HT-29 (cell line): Measurements from ENCODE around the gene EXOC6B. TPM values are rescaled to one million over a fixed set of nuclear protein-coding genes. Genes with fewer than 3 reads are reported as not detected.

Experiments used
- DNase-seq: peaks from one replicate; pipeline ENCODE4 v3.0.0-alpha.2; 2015; ENCODE audit warnings: low spot score
- total RNA-seq: library from RNA; depleted of rRNA; stranded (reverse); fragments of >200 nt; shearing (Covaris generic); gene quantifications from 2 replicates; pipeline ENCODE4 v1.2.3, GENCODE V29; 2014

The EXOC6B gene
- total RNA-seq, 1 experiment from 2014 or later: 6.3 TPM

- DNase-seq: no peak
These were observed 4.4 kb upstream of the EXOC6B start for GRCh38 chr2:72830273-72830672.

- DNase-seq: no peak
These were observed 3.1 kb upstream of the EXOC6B start for GRCh38 chr2:72828840-72829507.

GRCh38 chr2:72827966-72828646 is 2.3 kb upstream of the EXOC6B start:
- peak; percentile 4 for DNase-seq

DNA sequence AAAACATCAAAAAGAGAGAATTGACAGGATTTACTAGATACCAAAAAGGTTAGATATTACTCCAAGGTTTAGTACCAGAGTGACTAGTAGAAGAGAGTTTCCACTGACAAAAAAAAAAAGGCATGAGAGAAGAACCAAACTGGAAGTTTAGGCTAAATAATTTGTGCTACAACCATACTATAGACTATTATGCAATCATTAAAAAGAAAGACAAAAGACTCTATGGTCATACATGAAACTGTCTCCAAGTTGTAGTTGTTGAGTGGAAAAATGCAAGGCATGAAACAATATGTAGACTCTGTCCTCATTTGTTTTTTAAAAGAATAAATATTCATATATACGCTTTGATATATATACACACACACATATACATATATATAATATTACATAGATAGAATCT is 1.7 kb upstream of the EXOC6B start:
- DNase-seq: no peak

- no peak for DNase-seq
These were observed 284 bp upstream of the EXOC6B start for GRCh38 chr2:72826156-72826477.

DNA sequence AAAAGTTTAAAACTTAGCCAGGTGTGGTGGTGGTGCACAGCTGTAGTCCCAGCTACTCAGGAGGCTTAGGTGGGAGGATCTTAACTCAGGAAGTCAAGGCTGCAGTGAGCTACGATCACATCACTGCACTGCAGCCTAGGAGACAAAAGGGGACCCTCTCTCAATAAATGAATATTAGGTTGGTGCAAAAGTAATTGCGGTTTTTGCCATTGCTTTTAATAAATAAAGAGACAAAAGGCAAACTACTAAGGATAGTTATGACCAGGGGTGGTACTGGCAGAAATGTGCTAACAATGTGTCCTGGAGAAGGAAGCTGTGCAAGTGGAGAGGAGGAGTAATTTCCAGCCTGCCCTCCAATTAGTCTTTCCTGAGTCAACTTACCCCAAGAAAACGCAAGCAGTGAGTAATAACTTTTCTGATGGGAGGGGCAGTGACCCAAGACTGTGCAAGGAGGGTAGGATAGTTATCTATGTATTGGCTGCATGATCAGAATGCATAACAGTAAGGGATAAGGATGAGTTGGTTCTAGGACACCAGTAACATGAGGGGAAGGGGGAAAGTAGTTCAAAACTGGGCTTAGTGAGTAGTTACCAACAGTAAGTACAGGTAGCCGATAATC is 1.5 kb downstream of the EXOC6B start:
- no peak for DNase-seq

- DNase-seq: no peak
These were observed 3.0 kb downstream of the EXOC6B start for GRCh38 chr2:72822794-72823193.

DNA sequence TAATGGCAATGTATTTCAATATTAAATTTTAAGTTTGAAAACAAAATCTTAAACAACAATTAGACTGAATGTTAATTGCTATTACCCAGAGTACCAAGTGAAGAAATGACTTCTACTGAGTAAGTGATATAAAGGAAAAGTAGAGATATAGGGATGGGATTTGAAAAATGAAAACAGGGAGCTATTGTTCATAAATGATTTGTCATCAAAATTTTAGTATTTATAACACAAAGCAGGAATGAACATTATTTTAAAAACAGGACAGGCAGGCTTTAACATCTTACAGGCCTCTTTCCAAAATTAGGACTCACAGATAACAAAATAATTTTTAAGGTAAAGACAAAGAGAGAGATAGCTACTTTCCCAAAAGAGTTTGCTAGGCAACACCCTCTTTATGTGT is 3.9 kb downstream of the EXOC6B start:
- no peak for DNase-seq

GRCh38 chr2:72821118-72821517 is 4.7 kb downstream of the EXOC6B start:
- no peak for DNase-seq

DNA sequence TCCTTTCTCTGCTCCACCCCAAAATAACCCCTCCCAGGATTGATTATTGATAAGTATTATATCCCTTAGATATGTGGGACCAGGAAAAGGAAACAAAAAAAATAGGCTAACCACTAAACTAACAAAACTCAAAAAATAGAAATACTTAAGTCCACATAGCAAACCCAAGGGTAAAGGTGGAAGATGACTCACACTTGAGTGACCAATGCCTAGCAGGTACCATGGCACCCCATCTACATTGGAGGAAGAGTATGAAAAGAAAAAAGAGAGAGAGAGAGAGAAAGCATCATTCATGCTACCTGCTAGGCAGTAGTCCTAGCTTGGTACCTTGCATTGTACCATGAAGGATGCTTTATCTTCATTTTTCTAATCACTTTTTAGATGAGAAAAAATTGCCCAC is 6.3 kb downstream of the EXOC6B start:
- DNase-seq: no peak

- DNase-seq: peak; percentile 8
These were observed 10.1 kb downstream of the EXOC6B start for GRCh38 chr2:72815655-72816278.

- no peak for DNase-seq
These were observed 12.0 kb downstream of the EXOC6B start for GRCh38 chr2:72813841-72814240.

DNA sequence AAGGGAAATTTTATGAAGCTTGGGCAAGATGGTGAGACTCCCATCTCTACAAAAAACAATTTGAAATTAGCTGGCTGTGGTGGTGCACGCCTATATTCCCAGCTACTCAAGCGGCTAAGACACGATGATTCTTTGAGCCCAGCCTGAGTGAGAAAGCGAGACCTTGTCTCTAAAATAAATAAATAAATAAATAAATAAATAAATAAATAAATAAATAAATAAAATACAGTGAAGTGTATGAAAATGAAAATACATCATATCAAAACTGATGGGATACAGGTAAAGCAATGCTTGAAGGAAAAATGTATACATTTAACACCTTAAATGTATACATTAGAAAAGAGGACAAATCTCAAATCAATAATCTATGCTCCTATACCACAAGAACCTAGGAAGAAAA is 15.7 kb downstream of the EXOC6B start:
- no peak for DNase-seq

GRCh38 chr2:72809095-72809494 is 16.7 kb downstream of the EXOC6B start:
- DNase-seq: no peak

GRCh38 chr2:72806280-72806945 is 19.4 kb downstream of the EXOC6B start:
- DNase-seq: no peak

DNA sequence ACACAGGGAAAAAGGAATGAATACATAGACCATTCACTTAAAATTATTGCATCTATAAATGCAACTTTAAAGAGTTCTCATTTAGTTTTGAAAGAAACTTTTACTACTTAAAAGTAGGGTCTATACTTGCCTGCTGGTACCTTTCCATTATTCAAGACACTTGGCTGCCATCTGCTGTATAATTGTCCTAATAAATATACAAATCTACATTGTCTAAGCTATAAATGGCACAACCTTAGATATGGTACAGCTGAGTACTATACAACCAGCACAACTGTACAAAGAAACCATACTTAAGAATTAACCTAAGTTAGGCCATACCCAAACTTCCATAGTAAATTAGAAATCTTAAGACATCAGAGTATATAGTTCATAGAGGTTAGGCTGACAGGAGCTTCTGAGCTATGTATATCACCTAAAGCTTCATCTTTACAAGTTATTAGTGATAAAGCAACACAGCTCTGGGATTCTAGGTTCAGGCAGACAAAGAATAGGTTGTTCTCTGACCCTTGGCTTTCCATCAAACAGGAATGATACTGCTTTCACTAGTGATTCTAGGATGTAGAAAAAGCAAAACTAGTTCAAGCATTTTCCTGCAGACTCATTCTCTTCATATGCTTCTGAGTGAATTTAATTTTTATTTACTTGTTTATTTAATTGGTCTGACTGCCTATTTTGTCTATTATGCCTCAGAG is 22.1 kb downstream of the EXOC6B start:
- no peak for DNase-seq

DNA sequence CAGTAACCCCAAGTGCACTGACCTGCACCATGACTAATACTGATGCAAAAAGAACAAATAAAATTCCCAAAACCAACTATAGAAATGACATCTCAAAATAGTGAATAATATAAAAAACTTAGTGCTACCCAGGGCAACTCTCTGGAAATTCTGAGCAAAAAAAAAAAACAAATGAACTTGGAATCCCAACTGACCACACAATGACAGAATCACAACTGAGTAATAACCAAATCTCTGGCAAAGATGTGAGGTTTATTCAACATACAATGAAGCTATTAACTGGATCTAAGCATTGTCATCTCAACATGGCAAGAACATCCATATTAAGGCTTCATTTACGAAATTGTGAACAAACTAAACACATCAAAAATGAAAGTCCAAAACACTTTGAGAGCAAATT is 22.7 kb downstream of the EXOC6B start:
- no peak for DNase-seq

DNA sequence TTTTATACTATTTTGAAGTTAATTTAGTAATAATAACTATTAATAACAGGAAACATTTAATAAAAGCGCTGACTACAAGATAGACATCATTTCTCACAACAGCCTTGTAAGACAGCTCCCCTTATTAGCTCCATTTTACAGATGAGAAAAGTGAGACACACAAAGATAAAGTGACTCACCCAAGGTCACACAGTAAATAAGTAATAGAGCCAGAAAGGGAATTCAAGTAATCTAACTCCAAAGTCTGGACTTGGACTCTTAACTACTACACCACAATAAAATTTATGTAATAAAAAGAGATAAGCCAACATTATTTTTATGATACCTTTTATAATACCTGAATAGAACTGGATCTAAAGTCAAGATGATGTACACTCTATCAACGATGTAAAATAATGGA is 25.3 kb downstream of the EXOC6B start:
- no peak for DNase-seq

DNA sequence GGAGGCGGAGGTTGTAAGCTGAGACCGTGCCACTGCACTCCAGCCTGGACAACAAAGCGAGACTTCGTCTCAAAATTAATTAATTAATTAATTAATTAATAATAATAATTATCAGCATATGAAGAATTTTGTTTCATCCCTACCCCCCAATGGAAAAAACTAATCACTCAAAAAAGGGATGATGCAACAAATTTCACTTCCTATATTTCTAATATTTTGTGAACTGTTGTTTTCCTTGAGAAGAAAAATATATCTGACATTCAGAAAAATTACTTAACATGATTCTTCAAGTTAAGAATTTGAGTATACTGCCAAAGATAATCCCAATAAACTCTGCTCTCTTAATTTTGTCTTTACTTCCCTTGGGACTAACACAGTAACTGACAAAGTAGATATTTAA is 28.1 kb downstream of the EXOC6B start:
- DNase-seq: no peak

GRCh38 chr2:72796766-72797165 is 29.1 kb downstream of the EXOC6B start:
- DNase-seq: no peak

DNA sequence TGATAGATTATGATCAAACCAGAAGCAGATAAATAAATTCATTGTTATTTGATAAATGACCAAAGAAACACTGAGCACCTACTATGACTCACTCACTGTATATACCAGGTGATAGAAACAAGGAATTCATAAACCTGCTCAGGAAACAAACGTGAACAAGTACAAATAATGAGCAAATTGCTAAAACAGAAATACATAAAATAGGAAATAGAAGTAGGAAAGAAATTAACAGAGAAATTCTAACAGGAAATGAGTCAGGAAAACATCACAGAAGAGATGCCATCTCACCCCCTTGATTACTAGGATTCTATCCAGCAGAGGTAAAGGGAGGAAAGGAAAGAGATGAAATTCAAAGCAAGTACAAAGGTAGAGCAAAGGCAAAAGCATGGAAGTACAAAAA is 31.3 kb downstream of the EXOC6B start:
- DNase-seq: no peak
